GM18511 (cell line): Measurements from ENCODE around the gene MRPL38.
A peak's percentile ranks its signal among the peaks of the same experiment; 100 is the strongest.
"Not testable (repeated sequence)": the region's sequence is repeated elsewhere in the genome, so short reads cannot be mapped to it uniquely, and the experiment has no call there.

Experiments
- ATAC-seq: cut with Tn5 transposase; IDR thresholded peaks from one replicate; pipeline ENCODE4 v1.9.1; 2021; ENCODE audit warnings: mild to moderate bottlenecking, moderate library complexity; ENCODE audit not compliant: unreplicated experiment

Gene MRPL38

DNA sequence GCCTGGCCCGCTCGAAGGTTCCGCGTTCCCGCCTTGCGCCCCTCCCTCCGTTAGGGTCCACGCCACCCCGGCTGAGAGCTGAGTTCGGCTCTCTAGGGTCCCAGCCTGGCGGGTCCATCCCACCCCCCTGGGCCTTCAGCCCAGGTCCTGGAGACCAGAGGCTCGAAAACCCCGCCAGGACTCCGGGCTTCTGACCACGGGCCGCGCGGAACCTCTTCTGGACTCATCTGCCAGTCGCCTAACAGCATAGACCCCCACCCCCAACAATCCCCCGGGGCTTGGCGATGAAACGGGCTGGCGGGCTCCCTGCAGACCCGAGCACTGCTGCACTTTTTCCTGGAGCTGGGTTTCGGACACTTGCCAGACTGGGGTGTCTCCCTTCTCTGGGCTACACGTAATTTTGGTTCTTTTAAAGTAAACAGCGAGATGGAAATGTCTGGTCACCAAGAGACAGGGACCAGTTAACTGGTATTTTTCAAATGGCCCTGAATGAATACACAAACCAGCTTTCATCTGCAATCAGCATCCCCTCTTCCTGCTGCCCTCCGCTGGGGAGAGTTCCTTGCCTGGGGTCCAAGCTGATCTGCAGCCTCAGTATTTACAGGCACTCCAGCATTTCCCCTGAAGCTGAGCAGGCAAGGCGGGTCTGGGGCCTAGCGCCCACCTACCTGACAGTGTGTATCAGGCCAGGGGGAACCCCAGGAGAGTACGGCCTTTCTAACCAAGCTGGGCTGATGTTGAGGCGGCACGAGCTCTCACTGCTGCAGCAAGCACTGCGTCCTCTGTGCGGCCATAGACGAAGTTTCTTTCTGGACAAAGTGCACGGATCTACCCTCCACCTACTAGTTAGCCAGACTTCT lies 7.3 kb downstream of the MRPL38 start:
- no peak for ATAC-seq

- ATAC-seq = peak; percentile 68
These were observed 8.1 kb downstream of the MRPL38 start, which contains the start of gene TRIM65 for GRCh38 chr17:75896415-75897159. Gene TRIM65 (minus strand): TSS chr17:75896951. CDS start chr17:75896937, 14 bp downstream.

- no peak for ATAC-seq
These were observed 9.1 kb downstream of the MRPL38 start for GRCh38 chr17:75895370-75896155.

GRCh38 chr17:75894049-75894733 lies 10.5 kb downstream of the MRPL38 start:
- no peak for ATAC-seq

DNA sequence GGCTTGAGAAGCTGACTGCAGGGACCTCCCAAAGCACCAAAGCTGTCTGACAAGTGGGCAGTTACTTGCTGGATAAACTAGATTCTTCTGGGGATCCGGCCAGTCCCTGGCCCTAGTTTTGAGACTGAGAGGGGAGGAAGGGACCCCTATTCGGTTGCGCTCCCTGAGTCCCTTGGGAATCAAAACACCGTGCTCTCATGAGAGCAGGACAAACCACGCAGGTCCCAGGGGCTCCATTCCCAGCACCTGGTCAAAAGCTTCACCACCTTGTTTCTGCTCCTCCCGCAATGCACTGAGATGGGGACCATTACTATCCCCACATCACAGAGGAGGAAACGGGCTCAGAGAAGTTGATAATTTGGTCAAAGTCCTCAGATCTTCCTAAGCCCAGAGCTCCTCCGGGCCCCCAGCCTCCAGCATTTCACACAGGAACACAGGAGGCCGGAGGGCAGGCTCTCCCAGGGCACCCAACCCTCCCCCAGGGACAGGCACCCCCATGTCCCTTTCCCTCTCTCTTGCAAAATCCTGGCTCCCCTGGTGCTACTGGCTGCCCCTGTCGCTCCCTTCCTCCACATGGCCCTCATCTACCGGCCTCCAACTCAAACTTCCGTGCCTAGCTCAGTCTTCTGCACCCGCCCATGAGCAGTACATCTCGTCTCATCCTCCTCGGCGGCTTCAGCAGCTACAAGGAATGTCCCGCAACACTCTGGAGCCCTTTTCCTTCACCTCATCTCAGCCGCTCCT lies 11.2 kb downstream of the MRPL38 start:
- no peak for ATAC-seq

GRCh38 chr17:75892556-75893224 lies 12.0 kb downstream of the MRPL38 start:
- no peak for ATAC-seq

GRCh38 chr17:75891605-75892555 lies 12.8 kb downstream of the MRPL38 start:
- no peak for ATAC-seq

DNA sequence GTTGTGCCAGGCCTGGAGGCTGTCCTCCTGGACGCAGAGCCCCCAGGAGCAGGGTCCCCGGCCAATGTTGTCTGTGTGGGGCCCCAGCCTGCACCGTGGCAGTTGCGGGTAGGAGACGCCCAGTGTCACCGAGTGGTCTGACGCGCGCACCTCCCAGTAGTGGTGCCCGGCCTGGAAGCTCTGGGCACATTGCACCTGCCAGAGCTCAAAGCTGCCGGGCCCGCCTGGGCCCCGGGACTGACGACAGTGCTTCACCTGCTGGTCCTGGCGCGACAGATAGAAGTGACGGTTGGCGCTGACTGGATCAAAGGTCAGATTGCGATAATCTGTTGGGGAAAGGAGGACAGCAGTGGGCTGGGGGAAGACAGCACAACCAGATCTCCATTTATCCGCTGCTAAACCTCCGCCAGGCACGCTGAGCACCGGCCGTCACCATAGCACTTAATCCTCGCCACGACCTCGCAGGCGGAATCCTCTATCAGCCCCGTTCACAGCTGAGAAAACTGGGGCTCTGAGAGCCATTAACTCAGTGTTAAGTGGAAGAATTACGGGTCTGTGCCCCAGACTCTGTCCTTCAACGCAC lies 13.6 kb downstream of the MRPL38 start:
- no peak for ATAC-seq

DNA sequence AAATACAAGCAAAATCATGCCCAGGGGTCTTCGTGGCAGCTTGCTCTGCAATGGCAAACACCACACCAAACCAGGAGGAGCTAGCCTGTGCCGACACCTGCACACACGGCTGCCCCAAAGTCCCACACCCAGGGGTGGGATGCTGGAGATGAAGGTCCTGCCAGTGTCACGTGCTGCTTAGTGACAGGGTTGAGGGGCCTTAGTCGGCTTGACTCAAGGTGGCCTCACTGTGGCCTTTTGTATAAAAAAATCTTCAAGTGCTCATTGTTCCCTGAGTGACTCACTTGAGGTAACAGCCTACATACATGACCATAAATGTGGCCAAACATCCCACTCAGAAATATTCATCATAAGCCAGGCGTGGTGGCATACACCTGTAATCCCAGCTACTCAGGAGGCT lies 15.2 kb downstream of the MRPL38 start:
- no peak for ATAC-seq

GRCh38 chr17:75888484-75888883 lies 16.2 kb downstream of the MRPL38 start:
- no peak for ATAC-seq

DNA sequence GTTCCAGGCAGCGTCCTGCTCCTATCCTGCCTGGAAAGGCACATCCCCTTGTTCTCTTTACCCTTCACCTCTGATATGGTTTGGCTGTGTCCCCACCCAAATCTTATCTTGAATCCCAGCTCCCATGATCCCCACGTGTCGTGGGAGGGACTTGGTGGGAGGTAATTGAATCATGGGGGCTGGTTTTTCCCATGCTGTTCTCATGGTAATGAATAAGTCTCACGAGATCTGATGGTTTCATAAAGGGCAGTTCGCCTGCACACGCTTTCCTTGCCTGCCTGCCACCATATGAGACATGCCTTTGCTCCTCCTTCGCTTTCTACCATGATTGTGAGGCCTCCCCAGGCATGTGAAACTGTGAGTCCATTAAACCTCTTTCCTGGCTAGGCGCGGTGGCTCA lies 18.8 kb downstream of the MRPL38 start:
- ATAC-seq = not testable (repeated sequence)

GRCh38 chr17:75885431-75885830 lies 19.3 kb downstream of the MRPL38 start:
- ATAC-seq = no peak

- no peak for ATAC-seq
These were observed 22.8 kb downstream of the MRPL38 start for GRCh38 chr17:75881678-75882454.

DNA sequence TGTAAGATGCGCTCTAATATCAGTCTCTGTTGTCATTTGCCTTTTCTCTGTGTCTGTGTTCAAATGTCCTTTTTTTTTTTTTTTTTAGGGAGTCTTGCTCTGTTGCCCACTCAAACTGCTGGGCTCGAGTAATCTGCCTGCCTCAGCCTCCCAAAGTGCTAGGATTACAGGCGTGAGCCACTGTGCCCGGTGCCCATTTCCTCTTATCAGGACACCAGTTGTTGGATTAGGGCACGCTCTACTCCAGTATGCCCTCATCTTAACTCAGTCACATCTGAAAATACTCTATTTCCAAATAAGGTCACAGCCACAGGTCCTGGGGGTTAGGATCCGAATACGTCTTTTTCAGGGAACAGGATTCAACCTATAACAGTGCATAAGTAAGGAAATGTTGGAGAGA lies 24.4 kb downstream of the MRPL38 start:
- ATAC-seq = no peak

DNA sequence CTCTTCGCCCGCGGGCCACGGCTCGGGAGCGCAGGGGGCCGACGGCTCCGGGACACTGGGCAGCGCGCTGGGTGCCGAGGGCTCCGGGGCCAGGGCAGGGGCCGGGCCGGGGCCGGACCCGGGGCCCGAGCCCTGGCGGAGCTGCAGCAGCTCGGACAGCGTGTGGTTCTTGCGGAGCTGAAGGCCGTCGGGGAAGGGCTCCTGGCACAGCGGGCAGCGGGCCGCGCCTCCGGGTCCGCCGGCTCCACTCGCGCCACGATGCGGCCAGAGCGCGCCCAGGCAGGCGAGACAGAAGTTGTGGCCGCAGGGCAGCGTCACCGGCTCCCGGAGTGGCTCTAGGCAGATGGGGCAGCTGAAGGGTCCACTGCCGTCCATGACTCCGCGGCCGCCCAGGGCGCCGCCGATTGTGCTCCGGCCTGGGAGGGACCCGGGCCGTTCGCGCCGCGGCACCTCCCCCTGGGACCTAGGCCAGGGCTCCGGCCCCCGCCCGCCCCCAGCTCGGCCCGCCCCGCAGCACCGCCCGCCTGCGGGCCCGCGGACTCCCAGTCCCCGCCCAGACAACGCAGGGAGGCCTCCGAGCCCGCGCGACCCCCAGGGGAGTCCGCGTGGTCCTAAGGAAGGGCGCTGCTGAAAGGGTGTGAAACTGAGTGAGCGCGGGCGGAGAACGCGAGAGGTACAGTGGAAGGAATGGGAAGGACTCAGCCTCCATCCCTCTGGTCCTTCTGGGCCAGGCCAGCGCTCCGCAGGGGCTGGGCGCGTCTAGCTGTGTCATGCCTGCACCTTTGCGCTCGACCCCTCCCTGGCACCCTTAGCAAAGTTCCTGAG lies 26.3 kb downstream of the MRPL38 start, which contains the start of gene TRIM47:
Gene TRIM47, minus strand, starts transcription at position 408 of the 825 bp plus-strand sequence. Its CDS starts 33 bp downstream, at position 375.
- ATAC-seq = peak; percentile 28

GRCh38 chr17:75877752-75878173 lies 26.9 kb downstream of the MRPL38 start:
- peak; percentile 73 for ATAC-seq
